Fibroblast of skin of right quadriceps (primary cell): ENCODE results near the gene PTPRK.

ENCODE experiments used
- DNase-seq: peaks from one replicate; pipeline ENCODE4 v3.0.0-alpha.2; 2013

PTPRK gene

DNA sequence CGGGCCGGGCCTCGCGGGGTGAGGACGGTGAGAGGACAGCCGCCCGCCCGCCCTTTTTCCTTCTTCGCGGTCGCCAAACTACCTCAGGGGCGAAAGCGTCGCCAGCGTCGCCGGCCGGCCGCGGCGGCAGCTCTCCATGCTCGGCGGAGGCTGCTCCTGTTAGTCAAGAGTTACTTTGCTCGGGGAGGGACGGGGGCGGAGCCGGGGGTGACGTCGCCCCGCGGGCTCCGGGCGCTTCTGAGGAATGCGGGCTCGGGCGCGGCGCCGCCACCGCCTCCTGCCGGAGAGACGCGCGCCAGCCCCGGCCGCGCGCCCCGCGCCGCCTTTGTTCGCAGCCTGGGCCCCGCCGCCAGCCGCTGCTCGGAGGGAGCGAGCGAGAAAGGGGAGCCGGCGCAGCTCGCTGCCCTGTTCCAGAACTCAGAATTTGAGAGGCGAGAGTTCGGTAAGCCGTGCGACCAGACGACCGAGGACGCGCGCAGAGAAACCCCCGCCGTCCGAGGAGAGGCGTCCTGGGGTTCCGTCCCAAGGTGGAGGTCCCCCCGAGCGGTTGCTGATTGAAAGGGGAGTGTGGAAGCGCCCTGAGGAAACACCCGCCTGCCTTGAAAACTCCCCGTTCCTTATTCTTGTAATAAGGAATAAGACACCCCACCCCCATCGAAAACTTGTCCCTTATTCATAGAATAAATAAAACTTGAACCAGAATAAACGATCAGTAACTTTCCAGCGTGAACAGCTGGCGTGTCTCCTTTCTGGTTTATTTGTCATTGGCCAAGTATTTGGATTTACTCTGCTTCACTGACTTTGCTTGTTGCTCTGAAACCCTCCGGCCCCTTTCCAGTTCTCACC lies at the start of gene PTPRK:
Gene PTPRK, minus strand, starts transcription at position 164 of the 846 bp plus-strand sequence. CDS start 241 bp downstream, outside the sequence.
- DNase-seq, result peak; percentile 93

- peak; percentile 79 for DNase-seq
These were observed 46.6 kb upstream of the PTPRK start for GRCh38 chr6:128567029-128567428.

DNA sequence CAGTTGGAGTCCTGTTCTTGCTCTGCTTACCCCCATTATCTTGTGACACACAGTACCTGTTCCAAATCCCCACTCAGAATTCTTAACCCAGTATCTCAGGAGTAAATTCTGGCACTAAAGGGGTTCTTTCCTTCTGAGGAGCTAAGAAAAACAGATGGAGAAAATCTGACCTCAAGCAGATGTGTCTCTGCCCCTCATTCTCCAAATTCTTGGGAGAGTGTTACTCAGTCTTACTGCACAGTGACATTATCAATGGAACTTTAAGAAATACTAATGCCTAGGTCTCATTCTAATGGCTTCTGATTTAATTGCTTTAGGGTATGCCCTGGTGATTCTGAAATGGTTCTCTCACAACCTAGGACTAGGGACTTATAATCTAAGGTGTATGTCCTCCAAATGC lies 40.6 kb upstream of the PTPRK start:
- DNase-seq, result no peak

GRCh38 chr6:128558924-128559323 lies 38.5 kb upstream of the PTPRK start:
- DNase-seq, result no peak

GRCh38 chr6:128558021-128558420 lies 37.6 kb upstream of the PTPRK start:
- no peak for DNase-seq

GRCh38 chr6:128557081-128557480 lies 36.7 kb upstream of the PTPRK start:
- no peak for DNase-seq

- DNase-seq, result no peak
These were observed 33.9 kb upstream of the PTPRK start for GRCh38 chr6:128554302-128554701.

- no peak for DNase-seq
These were observed 20.9 kb upstream of the PTPRK start for GRCh38 chr6:128541261-128541660.

- DNase-seq, result peak; percentile 33
These were observed 18.4 kb upstream of the PTPRK start for GRCh38 chr6:128538763-128539162.

DNA sequence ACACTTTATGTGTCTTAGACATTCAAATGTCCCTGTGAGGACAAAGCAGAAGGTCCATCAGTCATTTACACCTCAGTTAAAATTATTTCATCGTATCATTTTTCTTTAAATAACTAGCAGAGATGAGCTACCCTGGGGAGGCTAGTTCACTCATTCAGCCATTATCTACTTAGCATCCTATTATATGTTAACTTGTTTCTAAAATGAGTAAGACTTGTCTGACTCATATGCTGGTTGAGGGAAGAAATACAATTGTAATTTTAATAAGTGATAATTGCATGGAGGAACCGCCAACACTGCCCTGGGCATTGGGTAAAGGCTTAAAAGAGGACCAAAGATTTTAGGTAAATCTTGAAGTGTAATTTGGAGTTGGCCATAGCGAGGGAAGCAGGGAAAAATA lies 12.4 kb upstream of the PTPRK start:
- DNase-seq, result no peak

- DNase-seq, result no peak
These were observed 11.7 kb upstream of the PTPRK start for GRCh38 chr6:128532136-128532535.

GRCh38 chr6:128531696-128532095 lies 11.3 kb upstream of the PTPRK start:
- DNase-seq, result no peak

GRCh38 chr6:128528241-128528640 lies 7.8 kb upstream of the PTPRK start:
- DNase-seq, result no peak

DNA sequence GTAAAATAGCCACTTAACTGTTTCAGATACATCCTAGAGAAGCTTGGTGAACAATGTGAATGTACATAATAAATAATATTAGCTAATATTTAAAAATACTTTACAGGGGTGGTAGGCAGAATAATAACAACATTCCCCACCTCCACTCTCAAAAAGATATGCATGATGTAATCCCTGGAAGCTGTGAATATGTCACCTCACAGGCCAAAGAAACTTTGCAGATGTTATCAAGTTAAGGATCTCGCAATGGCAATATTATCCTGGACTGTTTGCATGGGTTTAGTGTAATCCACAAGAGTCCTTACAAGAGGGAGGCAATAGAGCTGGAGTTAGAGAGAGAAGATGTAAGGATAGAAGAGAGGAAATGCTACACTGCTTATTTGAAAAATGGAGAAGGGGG lies 7.0 kb upstream of the PTPRK start:
- DNase-seq, result no peak

DNA sequence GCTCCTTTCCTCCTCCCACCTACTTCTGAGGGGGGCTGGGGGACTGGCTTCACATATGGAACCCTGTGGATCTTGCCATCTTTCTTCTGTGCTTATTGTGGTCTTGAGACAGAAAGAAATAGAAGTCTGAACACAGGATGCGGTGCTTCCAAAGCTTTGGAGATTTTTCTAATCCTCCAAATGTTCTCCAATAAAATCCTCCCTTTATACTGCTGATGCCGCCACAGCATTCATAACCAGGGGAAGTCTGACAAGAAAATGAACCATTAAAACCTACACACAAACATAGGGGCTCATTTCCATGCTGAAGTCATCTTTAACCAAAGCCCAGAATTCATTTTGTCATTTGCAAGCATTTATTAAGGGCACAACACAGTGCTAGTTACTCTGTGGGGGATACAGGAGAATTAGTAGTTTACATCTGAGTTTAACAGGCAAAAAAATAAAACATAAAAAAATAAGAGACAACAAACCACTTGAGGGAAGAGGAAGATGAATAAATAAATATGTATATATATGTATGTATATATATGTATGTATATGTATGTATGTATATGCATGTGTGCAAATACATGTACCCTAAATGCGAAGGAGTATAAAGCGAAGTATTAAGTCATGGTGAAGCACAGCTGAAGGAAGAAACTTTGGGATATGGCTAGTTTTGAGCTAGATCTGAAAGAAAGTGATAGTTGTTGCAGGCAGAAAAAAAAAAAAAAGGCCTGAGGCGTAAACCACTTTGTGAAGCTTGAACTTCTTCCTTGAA lies 5.9 kb upstream of the PTPRK start:
- no peak for DNase-seq

DNA sequence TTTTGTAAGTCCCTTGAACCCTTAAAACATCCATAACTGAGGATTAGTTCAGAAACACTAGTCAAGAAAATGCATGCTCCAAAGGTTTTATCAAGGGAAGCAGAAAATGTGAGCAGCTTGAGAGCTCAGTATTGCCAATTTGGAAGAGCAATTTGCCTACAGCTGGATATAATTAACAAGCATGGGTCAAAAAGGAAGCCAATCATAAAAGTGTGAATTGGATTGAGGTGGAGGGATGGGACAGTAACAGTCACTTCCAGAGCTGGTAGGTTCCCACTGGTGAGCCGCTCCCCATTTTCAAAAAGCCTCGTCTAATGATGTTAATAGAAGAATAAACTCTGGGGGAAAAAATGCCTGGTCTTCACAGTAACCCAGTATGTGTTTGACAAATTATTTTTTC lies 5.0 kb upstream of the PTPRK start:
- DNase-seq, result no peak

DNA sequence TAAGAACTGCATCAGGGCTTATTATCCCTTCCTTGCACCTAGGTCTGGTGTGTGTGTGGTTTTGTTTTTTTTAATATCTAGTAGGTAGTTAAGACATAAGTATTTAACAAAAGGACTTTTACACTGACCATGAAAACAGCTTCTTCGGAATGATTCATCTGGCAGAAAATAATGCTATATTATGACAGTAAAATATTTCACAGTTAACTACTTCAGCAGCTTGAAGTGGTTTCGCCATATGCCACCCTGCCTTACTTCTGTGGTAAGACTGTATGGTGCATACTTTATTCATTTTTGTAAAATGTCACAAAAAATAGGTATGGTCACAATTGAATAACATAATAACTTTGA lies 858 bp upstream of the PTPRK start:
- DNase-seq, result no peak

DNA sequence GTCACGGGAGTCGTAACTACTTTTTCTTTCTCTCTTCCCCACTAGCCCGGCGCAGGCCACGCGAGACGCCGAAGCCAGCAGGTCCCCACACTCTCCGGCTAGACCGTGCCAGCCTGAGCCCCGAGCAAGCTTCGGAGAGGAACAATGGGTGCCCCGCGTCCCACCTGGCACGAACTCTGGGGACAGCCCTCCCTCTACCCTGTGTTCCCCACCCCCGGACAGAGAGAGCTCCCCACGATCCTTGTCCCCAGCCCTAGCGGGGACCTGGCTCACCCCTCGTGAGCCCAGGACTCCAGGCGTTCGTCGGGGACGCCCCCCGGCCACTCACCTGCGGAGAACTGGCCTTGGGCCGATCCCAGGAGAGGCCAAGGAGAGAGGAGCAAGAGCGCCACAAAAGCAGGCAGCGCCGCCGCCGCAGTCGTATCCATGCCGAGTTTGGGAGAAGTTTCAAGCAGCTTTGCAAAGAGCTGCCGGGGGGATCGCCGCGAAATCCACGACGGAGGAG lies 416 bp downstream of the PTPRK start:
- no peak for DNase-seq

DNA sequence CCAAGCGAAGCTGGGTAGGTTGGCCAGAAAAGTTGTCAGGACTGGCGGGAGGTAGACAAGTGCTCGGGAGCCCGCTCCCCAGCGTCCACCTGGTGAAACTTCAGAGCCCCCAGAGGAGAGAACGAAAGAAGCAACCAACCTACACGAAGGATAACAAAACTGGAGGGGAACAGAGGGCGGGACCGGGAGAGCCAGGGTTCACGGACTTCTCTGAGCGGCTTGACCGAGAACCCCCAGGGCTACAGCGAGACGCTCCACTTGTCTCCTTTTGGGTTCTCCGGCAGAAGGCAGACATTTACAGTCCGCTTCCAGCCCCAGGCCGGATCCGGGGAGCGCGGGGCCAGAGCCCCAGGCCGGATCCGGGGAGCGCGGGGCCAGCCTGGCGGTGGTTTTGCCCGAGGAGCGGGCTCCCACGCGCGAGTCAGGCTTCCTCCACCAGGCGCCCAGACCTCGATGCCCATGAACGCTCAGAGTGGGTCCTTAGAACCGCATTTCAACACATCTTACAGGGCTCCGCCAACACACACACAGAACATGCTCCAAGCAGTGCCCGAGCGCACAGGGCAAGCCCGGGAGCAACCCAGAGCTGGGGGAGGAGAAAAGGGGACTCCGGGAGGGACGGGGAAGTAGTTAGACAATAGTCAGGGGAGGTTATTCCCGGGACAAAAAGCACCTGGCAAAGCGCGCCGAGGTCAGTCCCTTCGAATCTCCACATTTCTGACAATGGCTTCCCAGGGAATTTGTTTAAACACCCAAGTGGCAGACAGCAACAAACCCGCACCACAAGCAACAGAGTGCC lies 1.1 kb downstream of the PTPRK start:
- DNase-seq, result peak; percentile 39

DNA sequence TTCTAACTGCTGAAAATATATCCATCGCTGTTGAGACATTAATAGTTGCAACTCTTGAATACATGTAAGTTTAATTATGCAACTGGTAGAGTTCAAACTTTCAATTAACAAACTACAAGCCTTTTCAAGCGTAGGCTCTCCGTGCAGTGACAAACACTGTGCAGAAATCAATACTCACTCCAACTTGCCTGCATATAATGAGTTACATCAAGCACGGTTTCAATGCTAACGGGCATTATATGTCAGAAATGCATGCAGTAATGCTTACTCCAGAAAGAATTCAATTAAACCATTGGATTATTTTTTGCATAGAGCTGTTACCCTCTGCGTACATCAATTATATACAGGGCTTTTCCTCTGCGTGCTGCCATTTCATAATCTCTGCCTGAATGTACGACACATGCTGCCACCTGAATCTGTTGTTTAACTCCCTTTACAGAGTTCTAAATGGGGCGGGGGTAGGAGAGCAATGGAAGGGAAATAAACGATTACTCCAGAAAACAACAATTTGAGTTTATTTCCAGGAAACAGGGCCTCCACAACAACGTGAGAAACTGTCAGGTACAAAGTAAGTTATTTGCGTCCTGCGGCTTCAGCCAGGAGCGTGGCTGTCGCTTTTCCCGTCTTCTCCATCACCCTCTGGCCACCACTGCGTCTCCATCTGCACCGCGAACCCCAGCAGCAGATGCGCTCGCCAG lies 1.8 kb downstream of the PTPRK start:
- no peak for DNase-seq

DNA sequence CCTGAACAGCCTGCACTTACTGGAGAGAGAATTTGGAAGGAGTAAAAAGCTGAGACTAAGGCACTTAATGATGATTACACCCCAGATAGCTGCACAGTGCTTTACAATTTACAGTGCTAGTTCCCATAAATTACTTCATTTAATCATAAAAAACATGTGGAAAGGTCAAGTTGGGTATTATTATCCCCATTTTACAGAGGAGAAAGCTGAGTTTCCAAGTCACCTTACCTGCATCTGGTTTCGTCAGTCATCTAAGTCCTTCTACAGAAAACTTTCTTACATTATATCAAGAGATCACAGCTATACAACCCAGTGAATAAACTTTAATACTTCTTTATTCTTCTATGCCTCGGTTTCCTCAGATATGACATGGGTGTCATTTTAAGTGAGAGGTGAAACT lies 3.3 kb downstream of the PTPRK start:
- DNase-seq, result no peak

DNA sequence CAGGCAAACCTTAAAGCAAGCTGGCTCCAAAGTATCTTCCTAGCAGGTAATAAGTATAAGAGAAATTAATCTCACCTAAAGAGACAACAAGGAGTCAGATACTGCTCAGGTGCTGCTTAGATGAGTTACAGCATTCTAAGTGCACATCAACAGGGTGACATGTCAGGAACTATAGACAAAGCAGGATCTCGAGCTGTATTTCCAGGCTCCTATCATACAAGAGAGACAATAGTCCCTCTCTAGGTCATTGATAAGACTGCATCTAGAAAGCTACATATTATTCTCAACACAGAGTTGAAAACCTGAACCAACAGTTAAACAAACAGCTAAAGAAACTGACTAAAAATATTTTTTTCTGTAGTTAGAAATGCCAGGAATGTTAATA lies 3.9 kb downstream of the PTPRK start:
- peak; percentile 40 for DNase-seq
